Measurements from ENCODE around the gene BTN3A1. TPM values are rescaled to one million over a fixed set of nuclear protein-coding genes. Genes with fewer than 3 reads are reported as not detected.

BTN3A1 gene
- polyA plus RNA-seq, 1 donor from 2014 or later: 38.2 TPM

DNA sequence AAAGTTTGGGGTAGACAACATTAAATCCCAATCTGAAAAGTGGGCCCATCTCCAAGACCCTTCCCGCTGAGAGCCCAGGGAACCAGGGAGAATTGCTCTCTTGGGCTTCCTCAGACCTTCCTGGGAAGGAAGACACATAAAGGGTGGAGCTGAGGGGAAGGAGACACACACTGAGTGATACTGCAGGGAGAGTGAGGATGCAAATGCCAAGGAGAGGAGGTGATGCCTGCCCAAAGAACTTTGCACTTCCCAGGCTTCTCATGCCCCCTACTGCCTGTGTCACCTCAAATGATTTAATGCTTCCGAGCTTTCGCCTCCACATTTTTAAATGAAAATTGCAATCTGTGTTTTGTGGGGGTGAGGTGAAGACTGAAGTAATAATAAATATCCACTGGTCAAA lies 48.2 kb downstream of the BTN3A1 start:
- H3K4me3 ChIP-seq (ENCODE audit: low read length): no peak overlapping the region
- no peak overlapping the region for H3K27ac ChIP-seq (ENCODE audit: low read length)
- H3K36me3 ChIP-seq (ENCODE audit: insufficient read depth, low read length): no peaks in the 10 kb centered on the region
- no peaks in the 10 kb centered on the region for H4K20me1 ChIP-seq (ENCODE audit: insufficient read depth)
- TF ChIP-seq SMC3 (conservative IDR thresholded peaks at IDR 0.05; ENCODE audit: poor library complexity) (no peak), REST (IDR thresholded peaks at IDR 0.05; ENCODE audit: borderline replicate concordance) (no peak), RAD21 (conservative IDR thresholded peaks at IDR 0.05) (no peak), POLR2AphosphoS5 (IDR thresholded peaks at IDR 0.05) (no peak), MXI1 (conservative IDR thresholded peaks at IDR 0.05; ENCODE audit: poor library complexity, severe bottlenecking) (no peak), EZH2 (IDR thresholded peaks at IDR 0.05; ENCODE audit: borderline replicate concordance, insufficient read depth, low read length, poor library complexity, severe bottlenecking) (no peak), EP300 (conservative IDR thresholded peaks at IDR 0.05; ENCODE audit: poor library complexity, severe bottlenecking) (no peak), TAF1 (IDR thresholded peaks at IDR 0.05; ENCODE audit: low read depth) (no peak)
- TF ChIP-seq, protein P1, sequence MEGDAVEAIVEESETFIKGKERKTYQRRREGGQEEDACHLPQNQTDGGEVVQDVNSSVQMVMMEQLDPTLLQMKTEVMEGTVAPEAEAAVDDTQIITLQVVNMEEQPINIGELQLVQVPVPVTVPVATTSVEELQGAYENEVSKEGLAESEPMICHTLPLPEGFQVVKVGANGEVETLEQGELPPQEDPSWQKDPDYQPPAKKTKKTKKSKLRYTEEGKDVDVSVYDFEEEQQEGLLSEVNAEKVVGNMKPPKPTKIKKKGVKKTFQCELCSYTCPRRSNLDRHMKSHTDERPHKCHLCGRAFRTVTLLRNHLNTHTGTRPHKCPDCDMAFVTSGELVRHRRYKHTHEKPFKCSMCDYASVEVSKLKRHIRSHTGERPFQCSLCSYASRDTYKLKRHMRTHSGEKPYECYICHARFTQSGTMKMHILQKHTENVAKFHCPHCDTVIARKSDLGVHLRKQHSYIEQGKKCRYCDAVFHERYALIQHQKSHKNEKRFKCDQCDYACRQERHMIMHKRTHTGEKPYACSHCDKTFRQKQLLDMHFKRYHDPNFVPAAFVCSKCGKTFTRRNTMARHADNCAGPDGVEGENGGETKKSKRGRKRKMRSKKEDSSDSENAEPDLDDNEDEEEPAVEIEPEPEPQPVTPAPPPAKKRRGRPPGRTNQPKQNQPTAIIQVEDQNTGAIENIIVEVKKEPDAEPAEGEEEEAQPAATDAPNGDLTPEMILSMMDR (IDR thresholded peaks at IDR 0.05; ENCODE audit: poor library complexity, severe bottlenecking): no peak
- H3K9me2 ChIP-seq (ENCODE audit: insufficient read depth, low read length): no peaks in the 10 kb centered on the region
- H3K27me3 ChIP-seq (ENCODE audit: insufficient read depth, low read depth, low read length): no peaks in the 10 kb centered on the region
- no peaks in the 10 kb centered on the region for H3F3A ChIP-seq (ENCODE audit: insufficient read depth, low read length, poor library complexity, severe bottlenecking)
- H3K9me3 ChIP-seq (ENCODE audit: low read length): no peaks in the 10 kb centered on the region
- no peaks in the 10 kb centered on the region for H3K79me2 ChIP-seq (replicated peaks; ENCODE audit: insufficient read depth, low read length)
- H3K9ac ChIP-seq (ENCODE audit: low read length): no peak overlapping the region
- H3K4me2 ChIP-seq (ENCODE audit: low read length): no peak overlapping the region
- H2AFZ ChIP-seq (ENCODE audit: low read depth, low read length): no peak overlapping the region

DNA sequence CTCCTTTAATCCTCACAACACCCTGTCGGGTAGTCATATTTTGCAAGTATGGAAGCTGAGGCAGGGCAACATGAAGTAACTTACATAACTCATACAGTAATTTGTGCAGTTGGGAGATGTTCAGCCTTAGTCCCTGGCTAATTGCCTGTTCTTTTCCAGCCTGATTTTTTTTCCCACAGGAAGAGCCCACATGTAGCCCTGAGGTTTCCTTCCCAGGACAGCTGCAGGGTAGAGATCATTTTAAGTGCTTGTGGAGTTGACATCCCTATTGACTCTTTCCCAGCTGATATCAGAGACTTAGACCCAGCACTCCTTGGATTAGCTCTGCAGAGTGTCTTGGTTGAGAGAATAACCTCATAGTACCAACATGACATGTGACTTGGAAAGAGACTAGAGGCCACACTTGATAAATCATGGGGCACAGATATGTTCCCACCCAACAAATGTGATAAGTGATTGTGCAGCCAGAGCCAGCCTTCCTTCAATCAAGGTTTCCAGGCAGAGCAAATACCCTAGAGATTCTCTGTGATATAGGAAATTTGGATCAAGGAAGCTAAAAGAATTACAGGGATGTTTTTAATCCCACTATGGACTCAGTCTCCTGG lies 50.7 kb downstream of the BTN3A1 start:
- no peaks in the 10 kb centered on the region for H3K79me2 ChIP-seq (replicated peaks; ENCODE audit: insufficient read depth, low read length)
- H3K9ac ChIP-seq (ENCODE audit: low read length): no peak overlapping the region
- H3K27ac ChIP-seq (ENCODE audit: low read length): no peak overlapping the region
- H3K4me2 ChIP-seq (ENCODE audit: low read length): no peak overlapping the region
- H4K20me1 ChIP-seq (ENCODE audit: insufficient read depth): no peaks in the 10 kb centered on the region
- no peaks in the 10 kb centered on the region for H3K9me3 ChIP-seq (ENCODE audit: low read length)
- H3K36me3 ChIP-seq (ENCODE audit: insufficient read depth, low read length): no peaks in the 10 kb centered on the region
- no peak overlapping the region for H2AFZ ChIP-seq (ENCODE audit: low read depth, low read length)
- no peak overlapping the region for H3K4me3 ChIP-seq (ENCODE audit: low read length)
- TF ChIP-seq MXI1 (conservative IDR thresholded peaks at IDR 0.05; ENCODE audit: poor library complexity, severe bottlenecking) (no peak), RAD21 (conservative IDR thresholded peaks at IDR 0.05) (no peak), SMC3 (conservative IDR thresholded peaks at IDR 0.05; ENCODE audit: poor library complexity) (no peak), TAF1 (IDR thresholded peaks at IDR 0.05; ENCODE audit: low read depth) (no peak)
- no peaks in the 10 kb centered on the region for H3K9me2 ChIP-seq (ENCODE audit: insufficient read depth, low read length)
- H3K27me3 ChIP-seq (ENCODE audit: insufficient read depth, low read depth, low read length): no peaks in the 10 kb centered on the region
- no peaks in the 10 kb centered on the region for H3F3A ChIP-seq (ENCODE audit: insufficient read depth, low read length, poor library complexity, severe bottlenecking)

Measured in neural cell (in vitro differentiated cells).